Cerebellar nuclear complex (tissue), 1 donor: ENCODE data around the gene OR10AD1.

Experiments used
- DNase-seq, 2 experiments: peaks; one replicate each; lab custom pipeline; 2025; lab: John Stamatoyannopoulos, UW

The OR10AD1 gene

DNA sequence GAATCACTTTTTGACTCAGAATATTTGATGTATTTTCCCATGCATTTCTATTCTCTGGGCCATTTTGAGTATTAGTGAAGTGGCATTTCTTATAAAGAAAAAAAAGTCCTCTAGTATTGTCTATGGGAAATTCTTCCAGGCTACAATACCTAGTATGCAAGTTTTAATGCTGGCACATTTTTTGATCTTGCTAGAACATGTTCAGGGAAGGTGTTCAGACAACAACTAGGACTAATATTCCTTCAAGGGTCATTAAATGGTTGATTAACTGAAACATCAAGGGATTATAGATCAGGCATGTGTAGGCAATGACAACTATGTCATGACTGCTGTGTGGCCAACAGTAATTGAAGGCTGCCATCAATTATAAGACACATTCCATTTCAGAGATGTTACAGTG is 12.0 kb downstream of the OR10AD1 start:
- no peak for DNase-seq

DNA sequence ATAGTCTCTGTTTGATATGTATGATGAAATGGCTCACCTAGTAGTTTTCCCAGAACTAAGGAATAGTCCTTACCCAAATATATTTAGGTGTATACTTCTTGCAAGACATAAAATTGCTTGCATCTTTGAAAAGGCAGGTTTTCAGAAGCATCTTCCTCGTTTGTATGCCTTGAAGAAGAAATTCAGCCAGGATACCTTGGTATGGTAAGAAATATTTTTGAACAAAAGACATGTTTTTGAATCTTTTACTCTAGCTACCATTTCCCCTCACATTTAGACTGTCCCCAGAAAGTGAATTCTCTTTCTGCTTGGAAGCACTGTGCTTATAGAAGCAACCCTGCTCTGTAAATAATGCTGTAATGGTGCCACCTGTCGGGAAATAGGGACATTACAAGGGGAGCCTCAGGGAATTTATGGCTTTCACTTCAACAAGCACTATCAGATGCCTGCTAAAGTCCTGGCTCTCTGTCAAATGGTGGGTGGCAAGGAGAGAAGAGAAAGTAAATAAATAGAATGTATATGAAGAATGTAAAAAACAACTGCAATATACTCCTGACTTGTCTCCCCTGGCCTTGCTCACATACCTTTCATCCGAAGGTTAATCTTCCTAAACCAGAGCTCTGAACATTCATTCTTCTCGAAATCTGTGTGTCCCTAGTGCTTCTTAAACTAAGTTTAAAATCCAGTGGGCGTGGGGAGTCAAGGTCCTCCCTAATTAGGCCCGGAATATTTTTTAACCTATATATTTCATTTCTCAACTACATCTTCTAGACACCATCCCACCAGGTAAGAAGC is 13.6 kb downstream of the OR10AD1 start:
- DNase-seq = peak in 1 of 2 experiments; percentile 66

DNA sequence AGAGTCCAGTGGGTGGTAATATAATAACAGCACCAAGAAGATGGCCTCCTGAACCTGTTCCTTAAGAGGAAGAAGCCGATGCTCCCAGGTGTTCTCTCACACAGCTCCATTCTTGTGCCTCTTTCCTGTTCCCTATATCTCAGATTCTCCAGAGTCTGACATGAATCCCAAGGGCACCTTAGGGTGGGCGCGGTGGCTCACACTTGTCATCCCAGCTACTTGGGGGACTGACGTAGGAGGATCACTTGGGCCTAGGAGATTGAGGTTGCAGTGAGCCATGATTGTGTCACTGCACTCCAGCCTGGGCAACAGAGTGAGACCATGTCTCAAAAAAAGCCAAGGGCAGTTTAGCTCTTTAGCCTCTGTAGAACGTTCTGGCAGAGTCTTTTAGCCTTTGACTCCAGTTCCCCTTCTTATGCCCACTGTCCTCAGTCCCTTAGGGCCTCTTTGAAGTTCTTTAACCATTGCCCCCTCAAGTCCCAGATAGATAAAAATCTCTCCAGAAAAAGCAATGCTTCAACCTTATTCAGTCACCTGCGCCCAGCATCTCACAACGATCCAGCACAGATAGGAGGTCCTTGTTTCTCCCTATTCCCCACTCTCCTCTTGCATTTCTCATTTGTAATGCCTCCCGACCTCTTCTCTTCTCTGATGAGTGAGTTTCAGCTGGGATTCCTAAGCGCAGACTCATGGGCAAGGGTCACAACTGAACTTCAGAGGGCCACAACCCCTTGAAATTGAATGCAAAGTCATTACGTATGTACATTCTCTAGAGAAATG is 15.0 kb downstream of the OR10AD1 start:
- no peak for DNase-seq

DNA sequence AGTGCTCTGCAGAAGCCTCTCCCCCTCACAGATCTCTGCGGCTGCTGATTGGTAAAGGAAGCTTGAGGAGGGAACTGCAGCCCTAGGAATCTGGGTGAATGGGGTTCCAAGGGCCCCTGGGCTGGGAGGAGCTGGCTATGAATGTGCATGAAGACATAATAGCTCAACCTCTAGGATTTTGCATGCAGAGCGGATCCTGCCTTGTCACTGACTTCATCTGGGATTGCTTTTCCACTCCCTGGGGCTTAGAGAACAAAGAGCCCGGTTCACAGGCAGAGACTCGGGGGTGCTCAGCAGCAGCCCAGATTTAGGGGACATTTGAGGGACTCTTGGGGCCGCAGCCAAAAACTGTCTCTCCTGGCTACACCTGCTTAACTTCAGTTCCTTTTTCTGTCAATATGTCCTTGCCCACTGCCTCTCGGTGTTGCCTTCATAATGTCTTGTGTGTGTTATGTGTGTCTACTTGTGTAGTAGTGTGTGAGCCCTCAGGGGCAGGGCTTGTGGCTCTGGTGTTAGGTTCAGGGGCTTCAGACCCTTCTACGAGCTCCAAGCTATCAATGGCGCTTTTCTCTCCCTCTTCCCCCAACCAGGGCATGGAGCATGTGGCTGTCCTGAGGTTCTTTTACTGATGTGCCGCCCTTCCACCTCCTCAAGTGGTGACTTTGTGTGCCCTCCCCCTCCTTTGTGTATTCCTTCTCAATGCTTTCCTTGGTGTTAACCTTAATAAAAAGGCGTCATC is 17.7 kb downstream of the OR10AD1 start:
- peak in 1 of 2 experiments; percentile 41 for DNase-seq

DNA sequence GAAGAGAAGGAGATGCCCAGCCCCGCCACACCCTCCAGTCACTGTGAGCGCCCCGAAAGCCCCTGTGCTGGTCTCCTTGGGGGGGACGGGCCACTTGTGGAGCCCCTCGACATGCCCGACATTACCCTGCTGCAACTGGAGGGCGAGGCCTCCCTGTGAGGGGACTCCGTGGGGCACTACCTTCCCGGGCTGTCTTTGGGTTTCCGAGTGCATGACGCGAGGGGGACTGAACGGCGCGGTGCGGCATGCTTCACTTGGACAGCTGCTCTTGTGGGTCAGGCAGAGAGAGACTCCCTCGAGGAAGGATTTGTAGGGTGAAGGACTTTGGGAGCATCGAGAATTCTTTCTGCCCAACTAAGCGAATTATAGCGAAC is 18.6 kb downstream of the OR10AD1 start:
- no peak for DNase-seq

DNA sequence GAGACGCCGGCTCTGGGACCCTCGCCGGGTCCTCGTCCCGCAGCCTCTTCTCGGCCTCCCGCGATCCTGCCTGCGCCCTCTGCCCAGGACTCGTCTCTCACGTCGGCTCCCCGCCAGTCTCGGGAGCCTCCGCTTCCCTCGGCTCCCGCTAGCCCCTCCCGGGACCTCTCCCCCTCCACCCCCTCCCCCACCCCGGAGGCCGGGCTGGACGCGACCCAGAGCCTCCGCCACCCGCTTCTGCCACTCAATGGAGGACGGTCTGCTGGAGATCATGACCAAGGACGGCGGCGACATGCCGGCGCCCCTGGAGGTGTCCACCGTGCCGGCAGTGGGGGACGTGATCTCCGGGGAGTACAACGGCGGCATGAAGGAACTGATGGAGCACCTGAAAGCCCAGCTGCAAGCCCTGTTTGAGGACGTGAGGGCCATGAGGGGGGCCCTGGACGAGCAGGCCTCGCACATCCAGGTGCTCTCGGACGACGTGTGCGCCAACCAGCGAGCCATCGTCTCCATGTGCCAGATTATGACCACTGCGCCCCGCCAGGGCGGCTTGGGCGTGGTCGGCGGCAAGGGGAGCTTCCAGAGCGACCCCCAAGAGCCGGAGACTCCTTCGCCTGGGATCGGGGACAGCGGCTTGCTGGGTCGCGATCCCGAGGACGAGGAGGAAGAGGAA is 19.1 kb downstream of the OR10AD1 start:
- DNase-seq = no peak

DNA sequence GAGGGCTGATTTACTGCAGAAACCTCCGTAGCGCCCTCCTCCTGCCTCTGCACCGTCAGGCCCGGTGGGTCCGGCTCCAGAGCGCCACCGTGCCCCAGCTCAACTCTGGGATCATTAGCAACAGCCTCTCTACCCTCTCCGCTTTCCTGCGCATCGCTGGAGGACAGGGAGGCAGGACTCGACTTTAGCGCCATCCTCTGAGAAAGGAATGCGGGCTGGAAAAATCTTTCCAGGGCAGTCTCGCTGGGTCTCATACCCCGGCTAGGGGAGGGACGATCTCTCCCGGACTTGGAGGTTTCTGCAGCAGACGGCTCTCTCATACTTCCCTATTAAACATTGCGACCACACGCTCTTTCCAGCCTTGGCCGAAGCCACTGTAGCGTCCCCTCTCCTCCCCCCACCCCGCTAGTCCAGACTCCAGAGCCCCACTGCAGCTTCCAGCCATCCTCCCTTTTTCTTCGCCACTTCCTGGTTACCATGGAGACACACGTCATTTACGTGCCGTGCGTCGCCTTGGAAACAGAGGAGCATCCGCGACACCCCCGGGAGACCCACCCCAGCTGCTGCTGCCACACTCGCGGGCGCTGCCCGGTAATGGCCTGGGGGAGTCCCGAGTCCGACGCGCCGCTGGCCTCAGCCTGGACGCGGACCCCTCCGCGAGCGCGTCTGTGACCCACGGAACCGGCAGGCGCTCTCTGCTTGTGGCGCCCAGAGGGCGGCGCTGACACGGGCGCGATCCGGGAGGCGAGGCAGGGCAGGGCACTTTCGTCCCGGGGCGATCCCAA is 19.8 kb downstream of the OR10AD1 start, which contains the start of gene CCDC184:
Gene CCDC184, plus strand, starts transcription at position 554 of the 785 bp plus-strand sequence. CDS start 479 bp downstream, outside the sequence.
- DNase-seq = peak; percentile 28 to 80

DNA sequence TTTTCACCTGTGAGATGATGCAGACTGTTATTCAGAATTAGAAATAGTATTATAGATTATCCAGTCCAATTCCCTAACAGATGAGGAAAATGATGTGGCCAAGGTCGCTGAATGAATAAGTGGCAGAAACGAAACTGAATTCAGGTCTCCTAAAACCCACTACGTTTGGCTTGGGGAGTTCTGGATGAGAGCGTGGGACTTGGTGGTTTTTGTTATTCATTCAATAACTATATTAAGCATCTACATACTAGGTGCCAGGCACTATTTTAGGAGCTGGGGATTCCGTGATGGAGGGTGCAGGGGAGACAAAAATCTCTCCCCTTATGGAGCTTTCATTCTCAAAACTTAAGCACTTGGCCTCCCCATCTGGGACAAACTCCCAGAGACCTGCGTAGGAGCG is 20.5 kb downstream of the OR10AD1 start:
- DNase-seq = no peak

DNA sequence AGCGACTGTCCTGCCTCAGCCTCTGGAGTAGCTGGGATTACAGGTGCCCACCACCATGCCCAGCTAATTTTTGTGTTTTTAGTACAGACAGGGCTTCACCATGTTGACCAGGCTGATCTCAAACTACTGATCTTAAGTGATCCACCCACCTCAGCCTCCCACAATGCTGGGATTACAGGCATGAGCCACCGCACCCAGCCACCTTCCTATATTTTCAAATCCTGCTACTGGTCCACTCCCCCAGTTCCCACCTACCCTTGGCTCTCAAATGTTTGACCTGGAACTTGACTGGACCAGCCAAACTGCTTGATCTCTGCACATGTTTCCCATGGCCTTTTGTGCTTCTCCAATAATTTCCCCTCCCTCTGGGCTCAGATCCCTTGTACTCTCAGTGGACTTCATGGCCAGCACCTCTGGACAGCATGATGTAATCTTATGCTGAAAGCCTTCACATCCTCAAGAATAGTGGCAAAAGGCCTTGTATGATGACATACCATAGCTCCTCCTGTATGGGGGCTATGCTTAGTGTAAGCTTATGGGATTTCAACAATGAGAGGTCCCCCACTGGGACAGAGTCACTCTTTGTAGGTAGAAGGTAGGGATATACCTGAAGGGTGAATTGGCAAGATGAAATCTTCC is 22.1 kb downstream of the OR10AD1 start:
- no peak for DNase-seq

DNA sequence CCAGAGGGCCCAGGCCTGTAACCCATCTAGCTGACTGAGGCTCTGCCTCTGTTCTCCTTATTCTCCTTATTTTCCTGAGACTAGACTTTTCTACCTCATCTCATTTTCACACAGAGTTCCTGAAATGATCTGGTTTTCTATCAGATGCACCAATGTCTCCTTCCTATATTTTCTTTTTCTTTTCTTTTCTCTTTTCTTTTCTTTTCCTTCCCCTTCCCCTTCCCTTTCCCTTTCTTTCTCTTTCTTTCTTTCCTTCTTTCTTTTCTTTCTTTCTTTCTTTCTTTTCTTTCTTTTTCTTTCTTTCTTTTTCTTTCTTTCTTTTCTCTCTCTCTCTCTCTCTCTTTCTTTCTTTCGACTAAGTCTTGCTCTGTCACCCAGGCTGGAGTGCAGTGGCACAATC is 22.7 kb downstream of the OR10AD1 start:
- DNase-seq = no peak

DNA sequence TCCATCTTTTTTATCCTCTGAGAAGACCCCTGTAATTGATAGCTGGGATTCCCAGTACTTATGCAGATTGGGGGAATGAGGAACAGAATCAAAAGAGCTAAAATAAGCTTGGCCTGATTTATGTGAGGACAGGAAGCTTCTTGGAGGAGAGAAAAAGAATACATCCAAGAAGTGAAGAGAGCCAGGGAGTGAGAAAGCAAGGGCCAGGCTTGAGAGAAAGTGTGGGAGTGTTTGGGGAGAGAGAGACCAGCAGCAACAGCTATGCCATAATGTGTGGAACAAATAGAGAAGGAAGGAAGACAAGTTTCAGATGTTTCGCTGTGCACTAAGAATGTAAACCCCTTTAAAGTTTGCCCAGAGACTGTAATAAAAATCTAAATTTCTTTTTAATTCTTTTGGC is 23.6 kb downstream of the OR10AD1 start:
- DNase-seq = no peak

DNA sequence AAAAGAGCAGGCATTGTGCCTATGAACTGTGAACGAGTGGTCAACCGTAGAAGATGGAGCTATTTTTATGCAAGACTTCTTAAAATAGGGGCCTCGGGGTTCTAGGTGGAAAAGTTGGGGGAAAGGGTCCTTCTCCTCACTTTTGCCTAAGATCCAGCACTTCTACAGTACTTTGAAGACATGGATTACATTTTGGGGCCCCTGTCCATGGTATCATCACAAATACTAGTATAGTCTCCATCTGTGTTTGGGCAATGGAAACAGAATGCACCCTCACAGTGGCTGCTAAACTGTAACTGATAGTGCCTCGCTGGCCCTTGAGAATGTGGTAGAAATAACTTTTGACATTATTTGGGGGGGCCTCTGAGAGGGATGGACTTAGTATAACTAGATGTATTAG is 25.1 kb downstream of the OR10AD1 start:
- no peak for DNase-seq

DNA sequence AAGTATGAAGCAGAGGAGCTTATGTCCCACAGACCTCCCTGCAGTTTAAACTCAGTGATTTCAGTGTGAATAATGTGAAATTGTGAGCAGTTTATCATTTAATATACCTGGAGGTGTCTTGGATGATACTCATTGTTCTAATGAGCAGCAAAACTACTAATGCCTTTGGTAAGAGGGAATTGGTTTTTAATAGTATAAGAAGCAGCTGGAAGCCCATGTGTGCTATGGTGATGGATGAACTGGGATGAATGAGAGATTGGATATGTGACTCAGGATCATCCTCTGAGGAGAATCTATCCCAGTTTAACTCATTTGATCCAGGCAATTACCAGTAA is 26.7 kb downstream of the OR10AD1 start:
- DNase-seq = no peak

DNA sequence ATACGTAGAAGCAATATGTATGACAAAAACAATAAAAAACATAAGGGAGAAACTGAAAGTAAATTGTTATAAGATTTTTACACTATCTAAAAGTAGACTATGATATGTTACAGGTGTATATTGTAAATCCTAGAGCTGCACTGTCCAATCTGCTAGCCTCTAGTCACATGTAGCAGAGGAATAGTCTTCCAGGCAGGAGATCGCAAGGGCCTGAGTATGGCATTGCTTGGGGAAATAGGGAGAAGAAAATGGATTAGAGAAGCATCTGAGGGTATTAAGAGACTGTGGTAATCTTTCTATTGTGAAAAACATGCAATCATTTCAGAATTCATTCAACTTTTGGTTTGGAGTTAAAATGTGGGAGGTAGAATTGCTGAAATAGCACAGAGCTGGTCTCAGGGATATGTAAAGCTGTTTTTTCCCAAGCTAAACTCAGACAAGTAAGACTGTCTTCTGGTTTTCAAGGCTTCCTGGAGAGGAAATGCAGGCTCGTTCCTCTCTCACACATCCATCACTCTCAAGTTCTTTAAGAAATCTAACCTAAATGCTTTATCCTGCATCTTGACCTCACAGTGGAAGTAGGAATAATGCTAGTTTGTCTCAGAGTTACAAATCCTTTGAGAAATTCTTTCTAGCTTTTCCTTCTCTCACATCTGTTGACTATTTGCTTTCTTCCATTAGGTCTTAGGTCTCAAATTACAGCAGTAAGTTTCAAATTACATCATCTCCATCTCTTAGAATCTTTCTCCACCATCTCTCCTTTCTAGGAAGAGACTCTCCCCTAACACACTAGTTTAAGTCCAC is 27.3 kb downstream of the OR10AD1 start:
- no peak for DNase-seq

DNA sequence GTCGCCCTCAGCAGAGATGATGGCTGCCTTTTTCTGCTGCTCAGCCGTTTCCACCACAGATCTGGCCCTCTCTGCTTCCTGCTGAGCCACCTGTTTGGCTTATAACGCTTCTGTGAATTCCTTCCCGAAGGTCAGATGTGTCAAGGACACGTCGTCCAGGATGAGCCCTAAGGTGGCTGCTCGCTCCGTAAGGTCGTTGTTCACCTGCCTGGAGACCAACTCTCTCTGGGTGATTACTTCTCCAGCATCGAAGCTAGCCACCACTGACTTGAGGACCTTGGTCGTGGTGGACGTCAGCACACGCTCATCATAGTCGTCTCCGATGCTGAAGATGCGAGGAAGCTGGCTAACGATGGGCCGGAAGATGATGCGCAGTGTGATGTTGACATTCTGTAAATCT is 34.1 kb downstream of the OR10AD1 start:
- no peak for DNase-seq

DNA sequence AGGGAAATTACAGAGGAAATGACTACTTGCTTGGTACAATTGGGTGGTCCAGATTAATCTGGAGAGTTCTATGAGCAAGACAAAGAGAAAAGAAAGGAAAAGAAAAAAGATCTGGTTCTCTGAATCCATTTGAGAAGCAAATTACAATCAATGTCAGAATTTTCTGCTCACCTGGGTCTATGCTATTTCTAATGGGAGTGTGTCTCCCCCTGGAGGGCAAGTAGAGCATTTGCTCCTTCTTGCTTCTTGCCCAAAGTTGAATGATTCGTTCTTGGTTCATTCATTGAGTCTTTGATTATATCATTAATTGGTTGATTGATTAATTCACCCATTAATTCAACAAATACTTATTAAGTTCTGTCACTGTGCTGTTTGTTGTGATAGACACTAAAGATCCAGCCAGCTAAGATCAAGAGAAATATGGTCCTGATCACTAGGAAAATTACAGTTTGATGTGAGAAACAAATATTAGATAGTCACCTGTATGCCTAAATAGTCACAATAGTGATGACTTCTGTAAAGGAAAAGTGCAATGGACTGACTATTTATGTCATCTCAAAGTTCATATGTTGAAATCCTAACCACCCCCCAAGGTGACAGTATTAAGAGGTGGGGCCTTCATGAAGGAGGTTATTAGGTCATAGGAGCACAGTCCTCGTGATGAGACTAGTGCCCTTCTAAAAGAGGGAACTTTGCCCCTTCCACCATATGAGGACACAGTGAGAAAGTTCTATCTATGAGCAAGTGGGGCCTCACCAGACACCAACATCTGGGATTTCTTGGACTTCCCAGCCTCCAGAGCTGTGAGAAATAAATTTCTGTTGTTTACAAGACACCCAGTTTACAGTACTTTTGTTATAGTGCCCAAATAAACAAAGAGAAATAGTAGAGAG is 37.8 kb downstream of the OR10AD1 start:
- no peak for DNase-seq

DNA sequence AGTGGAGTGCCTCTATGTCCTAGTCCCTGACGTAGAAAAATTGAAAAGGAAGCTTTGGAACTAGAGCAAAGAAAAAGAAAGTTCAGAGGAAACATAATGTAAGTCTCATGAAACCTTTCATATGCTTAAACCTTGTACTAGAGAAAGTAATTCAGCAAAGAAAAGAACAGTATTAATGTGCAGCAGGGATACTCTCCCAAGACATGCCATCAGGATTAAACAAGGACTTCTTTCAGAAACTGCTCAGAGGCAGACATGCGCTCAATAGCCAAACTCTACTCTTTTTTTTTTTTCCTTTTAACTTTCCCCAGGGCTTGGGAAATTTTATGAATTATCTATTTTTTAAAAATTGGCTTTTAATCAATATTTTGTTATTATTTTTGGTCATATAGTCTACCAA is 38.6 kb downstream of the OR10AD1 start:
- DNase-seq = no peak

DNA sequence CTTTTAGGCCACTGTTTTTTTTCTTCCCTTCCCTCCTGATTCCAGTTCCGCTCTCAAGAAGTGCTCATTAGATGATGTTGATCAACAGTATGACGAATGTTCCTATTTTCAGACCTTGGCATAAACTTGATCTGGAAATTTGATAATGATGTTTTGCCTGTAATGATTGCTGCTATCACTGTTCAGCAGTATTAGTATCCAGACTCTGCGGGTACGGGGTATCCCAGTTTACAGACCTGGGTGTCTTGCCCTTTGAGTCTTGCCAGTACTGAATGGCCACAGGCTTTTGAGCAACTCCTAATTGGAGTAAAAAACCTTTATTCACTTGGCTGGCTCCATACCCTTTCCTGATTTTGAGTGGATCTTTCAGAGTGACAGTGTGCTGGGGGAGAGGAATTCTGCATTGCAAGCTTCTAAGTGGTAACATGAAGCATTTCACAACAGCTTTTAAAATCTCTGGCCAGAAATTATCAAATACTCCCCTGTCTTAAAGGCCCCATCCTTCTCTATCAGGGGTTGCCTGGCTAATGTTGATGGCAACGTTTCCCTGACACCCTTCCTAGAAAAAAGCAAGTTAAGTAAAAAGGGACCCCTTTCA is 39.8 kb downstream of the OR10AD1 start:
- DNase-seq = no peak

DNA sequence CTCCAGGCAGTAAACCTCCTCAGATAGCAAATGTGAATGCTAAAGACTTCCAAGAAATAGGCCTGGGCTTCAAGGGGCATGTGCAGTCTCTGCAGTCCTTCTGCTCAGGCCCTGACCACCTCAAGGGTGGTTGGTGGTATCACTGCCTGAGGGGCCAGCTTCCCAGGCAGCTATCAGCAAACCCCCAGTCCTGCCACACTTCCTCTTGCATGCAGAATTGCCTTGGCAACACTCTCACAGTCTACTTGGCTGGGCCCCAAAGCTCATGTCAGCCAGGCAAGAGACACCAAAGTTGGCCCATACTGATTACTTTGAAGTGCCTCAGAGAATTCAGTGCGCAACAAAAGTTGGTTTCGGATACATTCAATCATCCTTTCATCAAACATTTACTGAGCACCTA is 42.3 kb downstream of the OR10AD1 start:
- no peak for DNase-seq
